Epidermal melanocyte (primary cell): Measurements from ENCODE around the gene ASB11.
"Not testable (repeated sequence)": the region's sequence is repeated elsewhere in the genome, so short reads cannot be mapped to it uniquely, and the experiment has no call there.

Experiments used
- DNase-seq: peaks from one replicate; pipeline ENCODE4 v3.0.0; 2011; ENCODE audit warnings: low spot score; ENCODE audit not compliant: insufficient read length

Gene ASB11

GRCh38 chrX:15310117-15310516 lies 5.3 kb downstream of the ASB11 start:
- no peak for DNase-seq

GRCh38 chrX:15305899-15306298 lies 9.5 kb downstream of the ASB11 start:
- DNase-seq, result not testable (repeated sequence)

DNA sequence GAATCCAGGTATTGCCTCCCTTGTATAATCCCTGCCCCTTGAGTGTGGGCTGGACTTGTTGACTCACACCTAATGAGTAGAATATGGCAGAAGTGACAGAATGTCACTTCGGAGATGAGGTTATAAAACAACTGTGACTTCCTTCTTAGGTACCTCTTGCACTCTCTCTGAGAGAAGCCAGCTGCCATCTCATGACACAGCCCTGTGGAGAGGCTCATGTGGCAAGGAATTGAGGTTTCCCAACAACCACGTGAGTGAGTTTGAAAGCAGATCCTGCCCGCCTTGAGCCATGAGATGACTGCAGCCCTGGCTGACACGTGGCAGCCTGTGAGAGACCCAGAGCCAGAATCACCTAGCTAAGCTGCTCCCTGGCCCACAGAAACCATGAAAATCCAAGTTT lies 13.5 kb downstream of the ASB11 start:
- DNase-seq, result no peak

- no peak for DNase-seq
These were observed 15.2 kb downstream of the ASB11 start for GRCh38 chrX:15299941-15300851.

- no peak for DNase-seq
These were observed 16.7 kb downstream of the ASB11 start for GRCh38 chrX:15298780-15299179.

DNA sequence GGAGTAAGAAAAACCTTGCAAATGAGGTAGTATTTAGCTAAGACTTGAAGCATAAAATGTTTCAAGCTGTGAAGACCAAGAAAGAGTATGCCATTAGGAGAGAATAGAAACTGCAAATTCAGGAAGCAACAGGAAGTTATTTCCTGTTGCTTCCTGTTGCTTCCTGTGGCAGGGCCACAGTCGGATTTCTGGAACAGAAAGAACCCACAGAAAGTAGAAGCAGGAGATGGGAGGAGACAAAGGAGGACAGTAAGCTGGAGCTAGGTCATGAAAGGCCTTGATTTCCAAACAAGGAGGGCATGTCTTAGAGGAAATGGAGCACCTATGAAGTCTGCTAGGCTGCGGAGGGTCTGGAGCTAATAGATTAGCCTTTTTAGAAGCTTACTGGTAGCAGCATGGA lies 17.2 kb downstream of the ASB11 start:
- DNase-seq, result no peak

DNA sequence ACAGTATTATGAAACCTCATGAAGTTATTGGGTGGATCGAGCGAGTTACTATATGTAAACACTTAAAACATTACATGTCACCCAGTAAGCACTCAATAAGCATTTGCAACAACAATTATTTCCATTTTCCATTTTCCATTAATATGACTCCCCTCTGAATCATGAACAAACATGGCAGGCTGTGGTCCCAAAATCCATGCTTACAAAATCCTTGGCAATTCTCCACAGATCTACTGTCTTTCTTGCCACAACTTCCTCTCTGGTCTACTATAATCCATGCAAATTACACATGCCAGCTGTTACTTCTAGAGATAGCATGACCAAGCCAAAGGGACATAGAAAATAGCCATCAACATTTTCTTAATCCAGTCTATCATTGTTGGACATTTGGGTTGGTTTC lies 22.0 kb downstream of the ASB11 start:
- no peak for DNase-seq

DNA sequence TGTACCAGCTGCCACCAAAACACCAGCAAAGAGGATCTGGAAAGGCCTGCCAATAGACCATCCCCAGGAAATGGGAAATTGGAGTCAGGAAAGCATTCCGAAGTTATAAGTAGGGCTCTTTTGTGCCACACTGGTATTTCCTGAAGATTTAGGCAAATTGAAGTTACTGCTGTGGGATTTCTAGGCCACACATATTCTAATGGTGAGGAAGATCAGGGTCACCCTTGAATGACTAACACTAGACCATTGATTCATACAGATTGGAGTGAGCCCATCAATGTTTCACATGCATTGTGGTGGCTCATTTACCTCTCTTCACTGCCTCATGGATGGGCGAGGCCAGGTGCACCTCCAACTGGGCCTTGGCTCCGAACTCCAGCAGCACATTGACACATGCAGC lies 22.6 kb downstream of the ASB11 start:
- DNase-seq, result no peak

- DNase-seq, result no peak
These were observed 37.8 kb downstream of the ASB11 start for GRCh38 chrX:15277604-15278003.

DNA sequence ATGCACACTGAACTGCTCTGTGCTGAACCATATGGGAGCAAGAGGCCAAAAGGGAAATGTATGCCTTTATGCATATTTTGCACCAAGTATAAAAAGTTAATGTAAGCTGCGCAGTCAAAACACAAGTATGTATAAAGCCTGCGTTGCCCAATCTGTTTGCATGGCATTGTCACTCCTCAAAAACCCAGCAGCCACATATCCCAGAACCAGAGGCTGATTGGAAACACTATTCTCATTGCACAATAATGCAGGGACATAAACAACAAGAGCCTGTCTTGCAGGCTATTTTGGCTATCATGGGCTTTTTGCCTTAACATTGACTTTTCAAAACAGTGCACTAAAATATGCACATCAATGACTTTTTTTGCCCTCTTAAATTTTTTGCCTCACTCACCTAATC lies 40.5 kb downstream of the ASB11 start:
- no peak for DNase-seq

GRCh38 chrX:15273275-15273674 lies 42.2 kb downstream of the ASB11 start:
- not testable (repeated sequence) for DNase-seq

DNA sequence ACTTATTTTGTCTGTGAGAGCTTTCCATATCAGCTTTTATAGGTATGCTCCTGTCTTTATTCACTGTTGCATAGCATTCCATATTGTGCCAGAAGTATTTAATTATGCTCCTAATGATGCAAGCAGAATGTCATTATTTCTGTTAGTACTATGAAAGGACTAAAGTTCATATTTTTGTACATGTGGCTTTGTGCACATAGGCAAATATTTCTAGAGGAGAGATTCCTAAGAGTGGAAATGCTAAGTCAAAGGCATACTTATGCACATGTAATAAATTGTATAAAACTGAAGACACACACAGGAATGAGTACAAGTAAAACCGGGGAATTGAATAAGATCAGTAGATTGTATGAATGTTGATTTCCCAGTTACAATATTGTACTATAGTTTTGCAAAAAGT lies 43.7 kb downstream of the ASB11 start:
- DNase-seq, result no peak

DNA sequence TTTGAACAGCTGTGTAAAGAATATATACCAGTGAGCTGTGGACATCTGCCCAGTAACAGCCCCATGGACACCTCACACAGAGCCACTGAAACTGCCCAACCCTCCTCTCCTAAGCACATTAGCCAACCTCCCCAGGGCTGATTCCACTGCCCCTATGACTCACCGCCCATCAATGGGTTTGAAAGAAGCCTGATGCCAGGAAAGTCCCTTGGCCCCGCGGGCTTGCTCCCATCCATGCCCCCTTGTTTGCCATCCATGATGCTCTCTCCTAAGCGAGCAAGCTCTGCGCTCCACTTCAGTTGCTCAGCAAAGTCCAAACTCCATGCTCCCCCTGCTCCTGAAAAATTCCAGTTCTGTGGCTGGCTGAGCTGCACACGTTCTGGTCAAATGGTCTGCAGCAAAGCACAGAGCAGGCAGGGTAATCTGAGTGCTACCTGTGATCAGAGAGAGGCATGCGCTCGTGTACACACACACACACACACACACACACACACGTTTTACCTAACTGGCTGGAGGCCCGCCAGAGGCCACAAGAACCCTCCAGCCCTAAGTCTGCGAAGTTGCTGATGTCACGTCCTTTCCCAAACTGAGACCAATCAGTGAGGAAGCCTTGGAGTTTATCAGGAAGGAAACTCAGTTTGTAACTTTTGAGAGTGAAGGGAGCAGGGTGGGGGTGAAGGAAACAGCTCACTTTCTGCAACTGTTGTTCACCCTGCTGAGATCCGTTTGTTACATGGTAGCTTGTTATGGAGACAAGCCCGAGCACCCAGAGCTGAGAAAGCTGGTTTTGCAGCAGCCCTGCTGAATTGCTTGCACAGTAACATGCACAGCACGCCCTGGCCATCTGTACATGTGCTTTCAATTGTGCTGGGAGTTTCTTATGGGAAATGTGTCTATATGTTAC lies 45.6 kb downstream of the ASB11 start, which contains the start of gene ASB9:
Gene ASB9, minus strand, starts transcription at position 466 of the 904 bp plus-strand sequence. Its CDS starts 209 bp downstream, at position 257.
- peak; percentile 49 for DNase-seq

DNA sequence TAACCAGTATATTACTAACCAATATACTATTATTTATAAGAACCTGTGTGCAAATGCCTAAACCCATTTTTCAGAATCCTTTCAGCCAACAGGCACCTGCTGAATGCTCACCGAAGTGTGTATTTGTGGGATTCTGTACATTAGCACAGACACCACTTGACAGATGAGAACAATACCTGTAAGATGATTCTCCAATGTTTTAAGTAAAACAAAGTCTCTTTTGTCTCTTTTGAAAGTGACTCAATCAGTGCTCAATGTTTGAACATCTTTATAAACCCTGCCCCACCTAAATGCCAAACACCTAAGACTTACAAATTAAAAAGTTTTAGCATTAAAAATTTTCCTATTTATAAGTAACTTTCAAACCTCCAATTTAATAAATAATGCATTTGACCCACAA lies 46.3 kb downstream of the ASB11 start:
- DNase-seq, result no peak

GRCh38 chrX:15254852-15255251 lies 60.6 kb downstream of the ASB11 start:
- DNase-seq, result no peak

DNA sequence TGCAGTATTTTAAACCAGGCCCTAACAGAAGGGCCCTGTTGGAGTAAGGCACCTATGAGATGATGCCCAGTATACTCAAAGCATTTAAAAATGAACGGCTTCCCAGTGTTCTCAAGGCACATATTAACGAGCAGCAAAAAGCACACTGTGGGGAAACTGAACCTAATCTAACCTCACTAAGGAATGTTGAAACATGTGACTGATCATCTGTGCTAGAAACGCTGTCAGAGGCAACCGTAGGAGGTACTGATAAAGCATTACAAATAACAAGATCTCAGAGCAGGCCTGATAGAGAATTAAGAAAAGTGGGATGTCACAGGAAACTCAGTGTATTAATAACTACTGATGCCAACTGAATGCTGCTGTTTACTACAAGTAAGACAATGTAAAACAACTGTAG lies 69.5 kb downstream of the ASB11 start:
- no peak for DNase-seq

GRCh38 chrX:15244421-15244820 lies 71.0 kb downstream of the ASB11 start:
- peak; percentile 33 for DNase-seq

DNA sequence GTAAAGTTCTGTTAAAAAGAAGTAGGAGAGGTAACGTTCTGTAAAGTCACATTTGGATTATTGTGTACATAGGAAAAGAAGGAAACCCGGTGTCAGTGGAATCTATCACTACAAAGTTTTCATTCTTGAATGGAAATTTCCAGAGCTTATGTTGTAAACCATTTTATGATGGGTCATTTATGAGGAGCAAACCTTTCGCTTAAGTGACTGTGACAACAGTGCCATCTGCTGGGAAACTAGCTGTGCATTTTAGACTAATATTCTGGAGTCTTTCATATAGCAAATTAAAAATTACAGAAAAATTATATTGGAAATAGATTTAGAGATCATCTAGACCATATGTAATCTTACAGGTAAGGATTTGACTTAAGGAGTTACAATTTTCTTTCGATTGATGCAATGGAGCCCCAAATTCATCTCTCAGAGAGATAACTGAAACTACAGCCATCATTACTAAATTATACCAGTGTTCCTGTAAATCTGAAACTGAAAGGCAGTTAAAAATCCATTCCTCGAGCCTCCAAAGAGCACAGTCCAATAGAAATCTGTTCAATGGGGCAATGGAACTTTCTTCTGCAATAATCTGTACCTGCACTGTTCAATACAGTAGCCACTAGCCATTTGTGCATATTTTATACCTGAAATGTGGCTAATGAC lies 72.4 kb downstream of the ASB11 start:
- DNase-seq, result peak; percentile 31

DNA sequence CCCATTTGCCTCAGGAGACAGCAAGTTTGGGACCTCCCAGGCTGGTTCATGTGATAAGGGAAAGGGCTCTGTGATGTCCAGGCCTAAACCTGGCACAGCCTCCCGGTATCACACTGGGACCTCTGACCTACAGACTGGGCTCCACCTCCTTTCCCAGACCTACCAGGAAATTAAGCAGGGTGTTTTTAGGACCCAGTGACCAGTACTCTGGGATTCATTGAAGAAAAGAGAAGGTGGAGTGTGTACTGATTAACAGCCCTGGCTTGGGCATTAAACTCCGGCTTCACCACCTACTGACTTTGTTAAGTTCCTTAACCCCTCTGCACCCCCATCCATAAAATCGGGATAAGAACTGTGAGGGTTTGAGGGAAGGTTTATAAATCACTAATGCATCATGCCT lies 74.1 kb downstream of the ASB11 start:
- no peak for DNase-seq

- no peak for DNase-seq
These were observed 75.0 kb downstream of the ASB11 start for GRCh38 chrX:15240414-15240813.

DNA sequence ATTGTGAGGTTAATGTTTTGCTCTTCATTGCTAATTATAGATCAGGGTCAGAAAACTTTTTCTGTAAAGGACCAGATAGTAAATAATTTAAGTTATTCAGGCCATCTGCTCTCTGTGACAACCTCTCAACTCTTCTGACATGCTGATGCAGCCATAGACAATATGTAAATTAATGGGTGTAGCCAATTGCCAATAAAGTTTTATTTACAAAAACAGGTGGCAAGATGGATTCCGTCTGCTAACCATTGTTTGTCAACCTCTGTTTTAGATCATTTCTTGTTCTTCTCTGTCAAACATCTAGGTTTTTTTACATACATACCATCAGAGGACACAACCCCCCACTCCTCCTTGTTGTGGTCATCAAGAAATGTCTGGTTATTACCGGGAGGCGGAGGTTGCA lies 79.3 kb downstream of the ASB11 start:
- DNase-seq, result no peak

DNA sequence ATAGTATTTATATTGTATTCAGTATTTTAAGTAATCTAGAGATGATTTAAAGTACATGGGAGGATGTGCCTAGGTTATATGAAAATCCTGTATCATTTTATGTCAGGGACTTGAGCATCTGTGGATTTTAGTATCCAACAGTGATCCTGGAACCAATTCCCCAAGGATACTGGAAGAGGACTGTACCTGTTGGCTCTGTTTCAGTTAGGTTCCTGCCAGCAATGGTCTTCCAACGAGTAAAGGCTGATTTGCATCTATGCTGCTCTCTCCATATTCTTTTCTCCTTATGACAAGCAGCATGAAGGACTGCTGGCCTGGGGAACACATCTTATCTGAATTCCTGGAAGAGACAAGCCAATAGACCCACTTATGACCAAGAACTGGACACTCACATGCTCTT lies 80.4 kb downstream of the ASB11 start:
- no peak for DNase-seq
